CD4-positive, alpha-beta T cell treated with Interleukin-4 for 1 hour (primary cell): ENCODE measurements around the gene RANBP17.
"Not testable (repeated sequence)": the region's sequence is repeated elsewhere in the genome, so short reads cannot be mapped to it uniquely, and the experiment has no call there.

Experiments used
- DNase-seq, 2 donors: peaks; one replicate each; pipeline ENCODE4 v3.0.0-alpha.2; 2020 to 2022

Gene RANBP17

GRCh38 chr5:171258737-171259415 lies 397.1 kb downstream of the RANBP17 start:
- no peak for DNase-seq

- DNase-seq = no peak
Measured at GRCh38 chr5:171261361-171261760, 399.5 kb downstream of the RANBP17 start.

DNA sequence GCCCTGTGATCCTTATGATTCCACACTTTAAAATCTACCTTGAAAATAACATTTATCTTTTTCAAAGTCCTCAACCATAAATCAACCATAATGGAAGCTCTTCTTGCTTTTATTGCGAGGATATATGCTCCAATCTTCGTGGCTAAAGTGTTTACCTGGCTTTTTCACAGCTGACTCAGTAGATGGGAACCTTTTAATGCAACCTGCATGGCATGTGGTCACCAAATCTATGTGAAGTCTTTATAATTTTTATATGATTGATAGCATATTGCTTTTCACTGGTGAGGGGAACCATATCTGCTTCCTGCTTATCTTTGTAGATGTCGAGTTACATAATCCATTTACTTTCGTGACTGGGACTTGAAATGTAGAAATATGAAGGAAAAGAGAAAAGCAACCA lies 400.1 kb downstream of the RANBP17 start:
- no peak for DNase-seq

DNA sequence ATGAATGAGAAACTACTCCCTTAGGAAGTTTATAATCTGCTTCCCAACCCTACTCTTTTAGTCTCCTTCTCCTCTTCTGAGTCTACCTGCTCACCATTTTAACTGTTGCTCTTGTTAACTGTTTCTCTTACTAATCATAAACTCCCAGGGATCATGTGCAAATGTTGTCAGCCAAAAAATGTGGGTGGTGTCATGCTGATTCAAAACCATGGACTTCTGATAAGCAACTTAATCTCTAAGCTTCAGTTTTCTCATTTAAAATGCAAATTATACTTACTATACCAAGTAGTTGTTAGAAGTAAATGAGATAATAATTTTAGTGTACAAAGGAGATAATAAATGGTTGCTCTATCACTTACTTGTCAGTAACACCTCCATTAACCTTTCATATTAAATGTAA lies 401.4 kb downstream of the RANBP17 start:
- no peak for DNase-seq

DNA sequence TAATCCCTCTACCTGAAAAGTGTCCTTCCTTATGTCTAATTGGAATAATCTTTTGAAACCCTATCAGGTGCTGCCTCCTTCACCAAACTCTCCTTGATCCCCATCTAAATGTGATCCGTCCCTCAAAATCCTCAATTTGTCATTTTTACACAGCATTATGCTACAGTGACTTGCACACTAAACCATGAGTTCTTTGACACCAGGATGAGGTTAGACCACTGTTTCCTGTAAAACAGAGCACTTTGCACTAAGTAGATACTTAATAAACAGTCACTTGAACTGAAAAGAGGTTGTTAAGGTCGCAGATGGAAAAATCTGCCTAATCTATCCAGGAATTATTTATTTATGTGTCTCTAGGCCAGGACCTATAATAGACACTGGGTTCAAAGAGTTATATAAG lies 403.0 kb downstream of the RANBP17 start:
- peak in 1 of 2 donors; percentile 13 for DNase-seq

DNA sequence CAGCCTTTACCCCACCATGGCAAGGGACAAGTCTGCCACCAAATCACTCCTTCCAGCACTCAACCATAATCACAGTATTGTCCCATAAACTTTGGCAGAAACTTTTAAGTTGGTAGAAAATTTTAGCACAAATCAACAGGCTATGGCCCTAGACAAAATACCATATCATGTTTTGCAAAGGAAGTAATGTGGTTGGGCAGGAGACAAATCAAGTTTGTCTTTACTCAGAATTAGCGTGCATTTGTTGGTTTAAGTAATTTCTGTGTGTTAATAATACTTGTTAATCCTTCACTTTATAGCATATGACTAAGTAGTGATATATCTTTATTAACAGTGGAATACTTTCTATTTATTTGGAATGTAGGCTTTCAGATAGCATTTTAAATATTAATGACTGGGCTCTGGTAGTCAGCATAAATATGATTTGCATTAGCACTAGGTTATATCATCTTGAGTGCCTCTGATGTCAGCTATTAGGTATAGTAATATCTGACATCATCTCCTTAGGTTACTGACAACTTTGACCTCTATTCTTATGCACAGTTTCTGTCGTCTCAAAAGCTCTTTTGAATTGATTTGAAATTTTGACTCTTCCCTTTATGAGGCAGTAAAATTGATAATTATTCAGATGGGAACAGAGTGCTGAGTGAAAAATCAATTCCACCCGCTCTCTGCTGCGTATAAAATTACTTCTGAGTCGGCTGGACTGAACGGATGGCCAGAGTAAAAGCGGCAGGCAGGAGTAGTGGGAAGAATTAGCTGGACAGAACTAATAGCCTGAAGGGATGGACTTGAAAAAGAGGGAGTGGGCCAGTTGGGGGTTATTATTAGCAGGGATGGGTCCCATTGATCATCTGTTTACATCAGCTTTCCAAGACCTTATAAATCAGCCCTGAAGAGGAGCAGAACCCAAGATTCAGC lies 407.1 kb downstream of the RANBP17 start:
- no peak for DNase-seq

GRCh38 chr5:171269717-171270116 lies 407.9 kb downstream of the RANBP17 start:
- no peak for DNase-seq

DNA sequence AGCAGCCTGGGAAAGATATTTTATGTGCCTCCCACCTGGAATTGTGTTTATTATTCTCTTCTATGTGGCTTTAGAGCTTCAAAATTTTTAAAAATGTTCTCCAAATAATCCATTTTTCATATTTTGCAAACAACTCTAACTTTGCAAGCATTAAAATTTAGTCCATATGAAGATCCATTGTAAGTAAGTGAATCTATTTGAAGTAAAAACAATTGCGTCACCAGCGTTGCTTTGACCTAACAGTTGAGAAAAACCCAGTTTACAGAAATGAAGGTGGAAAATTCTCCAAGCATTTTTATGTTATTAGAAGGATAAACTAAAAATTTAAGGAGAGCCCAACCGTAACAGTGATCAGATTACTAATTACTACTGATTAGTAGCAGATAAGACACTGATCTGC lies 408.3 kb downstream of the RANBP17 start:
- no peak for DNase-seq

DNA sequence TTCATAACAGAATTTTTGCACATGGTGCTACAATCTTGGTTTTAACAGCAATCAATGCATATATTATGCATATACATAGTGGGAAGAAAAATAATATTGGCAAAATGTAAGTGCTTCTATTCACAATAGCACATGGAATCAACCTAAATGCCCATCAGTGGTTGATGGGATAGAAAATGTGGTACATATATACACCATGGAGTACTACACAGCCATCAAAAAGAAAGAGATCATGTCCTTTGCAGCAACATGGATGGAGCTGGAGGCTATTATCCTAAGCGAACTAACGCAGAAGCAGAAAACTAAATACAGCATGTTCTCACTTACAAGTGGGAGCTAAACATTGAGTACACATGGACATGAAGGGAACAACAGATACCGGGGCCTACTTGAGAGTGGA lies 410.0 kb downstream of the RANBP17 start:
- DNase-seq = no peak

GRCh38 chr5:171272996-171273970 lies 411.5 kb downstream of the RANBP17 start:
- DNase-seq = peak in 1 of 2 donors; percentile 2

- DNase-seq = no peak
Measured at GRCh38 chr5:171275841-171276544, 414.2 kb downstream of the RANBP17 start.

DNA sequence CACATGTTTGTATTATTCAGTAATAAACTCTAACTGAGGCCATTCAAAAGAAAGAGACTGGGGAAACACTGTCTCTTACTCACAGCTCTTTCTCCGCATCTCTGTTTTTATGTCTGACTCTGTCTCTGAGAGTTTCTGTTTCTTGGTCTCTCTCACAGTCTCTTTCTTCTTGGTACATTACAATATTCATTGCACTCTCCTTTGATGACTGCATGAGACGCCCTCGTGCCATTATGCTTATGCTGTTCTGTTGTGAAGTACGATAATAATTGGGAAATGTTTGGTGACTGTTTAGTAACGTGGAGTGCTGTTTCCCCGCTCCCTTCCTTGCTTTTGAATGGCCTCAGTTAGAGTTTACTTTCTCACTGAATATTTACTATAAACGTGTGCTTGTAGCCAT lies 421.9 kb downstream of the RANBP17 start:
- no peak for DNase-seq

DNA sequence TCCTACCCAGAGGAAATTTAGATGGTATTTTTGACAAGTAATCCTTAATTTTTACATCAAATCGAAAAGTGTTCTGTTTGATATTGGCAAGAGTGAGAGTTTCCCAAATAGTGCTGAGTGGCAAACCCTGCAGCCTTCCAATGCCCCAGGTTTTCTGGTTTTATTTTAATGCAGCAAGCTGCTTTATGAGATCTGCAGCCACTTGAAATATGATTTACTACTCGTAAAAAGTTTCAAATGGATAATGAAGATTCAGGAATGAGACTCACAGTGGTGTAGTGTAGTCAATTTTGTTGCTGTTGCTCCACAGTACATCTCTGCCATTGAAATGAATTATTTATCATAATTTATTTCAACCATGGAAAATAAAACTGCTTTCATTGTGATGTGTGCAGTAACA lies 423.6 kb downstream of the RANBP17 start:
- DNase-seq = no peak

- DNase-seq = no peak
Measured at GRCh38 chr5:171288066-171288465, 426.2 kb downstream of the RANBP17 start.

DNA sequence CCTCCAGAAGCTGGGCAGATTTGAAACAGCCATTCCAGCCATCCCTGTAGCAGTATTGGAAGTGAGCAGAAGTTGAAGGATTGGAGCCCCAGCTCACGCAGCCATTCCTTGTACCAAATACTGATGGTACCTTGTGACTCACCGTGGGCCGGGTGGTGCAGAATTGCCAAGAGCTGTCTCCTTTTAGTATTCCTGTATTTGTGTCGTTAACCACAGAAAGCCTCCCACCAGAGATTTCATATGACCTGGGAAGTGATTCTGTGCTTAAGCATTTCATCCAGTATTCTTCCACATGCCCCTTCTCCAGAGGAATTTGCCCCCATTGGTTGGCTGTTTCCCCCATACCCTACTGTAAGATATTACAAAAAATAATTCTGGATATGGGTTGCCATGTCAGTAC lies 429.6 kb downstream of the RANBP17 start:
- DNase-seq = no peak

GRCh38 chr5:171295299-171295698 lies 433.5 kb downstream of the RANBP17 start:
- DNase-seq = no peak

- no peak for DNase-seq
Measured at GRCh38 chr5:171295801-171296200, 434.0 kb downstream of the RANBP17 start.

GRCh38 chr5:171297941-171298340 lies 436.1 kb downstream of the RANBP17 start:
- not testable (repeated sequence) for DNase-seq

- no peak for DNase-seq
Measured at GRCh38 chr5:171299228-171299627, 437.4 kb downstream of the RANBP17 start.

DNA sequence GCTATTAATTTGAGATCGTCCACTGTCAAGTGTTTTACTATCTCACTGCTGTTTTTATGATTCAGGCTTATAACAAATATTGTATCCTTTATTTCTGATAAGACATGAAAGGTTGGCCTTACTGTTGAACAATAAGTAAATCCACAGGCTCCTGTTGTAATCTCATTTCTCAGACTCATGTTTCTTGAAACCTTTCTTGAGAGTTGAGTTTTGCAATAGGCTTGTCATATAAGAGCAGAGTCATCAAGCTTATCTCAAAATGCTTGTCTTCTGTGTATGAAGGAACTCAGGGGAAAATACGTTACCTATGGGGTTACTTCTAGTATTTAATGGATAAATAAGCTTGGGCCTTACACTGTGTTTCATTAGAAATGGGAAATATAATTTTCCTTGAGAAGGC lies 438.0 kb downstream of the RANBP17 start:
- DNase-seq = no peak

- DNase-seq = no peak
Measured at GRCh38 chr5:171300358-171300757, 438.5 kb downstream of the RANBP17 start.

GRCh38 chr5:171306166-171306565 lies 444.3 kb downstream of the RANBP17 start:
- DNase-seq = no peak
